AG04450 (cell line): Measurements from ENCODE around the gene IQCF2. TPM values are rescaled to one million over a fixed set of nuclear protein-coding genes. Genes with fewer than 3 reads are reported as not detected.

Experiments
- CTCF ChIA-PET: fragments of 300-600, 350-600 bp; formaldehyde crosslinking; extraction: SDS; loops from one replicate; lab custom pipeline; 2022; ENCODE audit warnings: antibody characterized with exemption, inconsistent platforms; lab: Charles Lee
- POLR2A ChIA-PET: fragments of 350-600 bp; formaldehyde crosslinking; extraction: SDS; loops from one replicate; lab custom pipeline; 2021; ENCODE audit warnings: antibody characterized with exemption, inconsistent platforms; lab: Yijun Ruan, JAX
- DNase-seq: peaks from one replicate; pipeline ENCODE4 v3.0.0-alpha.2; 2011; ENCODE audit warnings: low read depth, low spot score
- H3K27ac ChIP-seq: one replicate; pipeline ENCODE4 v1.5.1; 2012; ENCODE audit warnings: low read depth, low read length, control low read depth
- H3K27me3 ChIP-seq: one replicate; pipeline ENCODE4 v1.6.0; 2012; ENCODE audit warnings: low read length; ENCODE audit not compliant: control insufficient read depth, insufficient read depth
- H3K4me3 ChIP-seq: 2 replicates; pipeline ENCODE4 v1.5.1; 2011; ENCODE audit warnings: mild to moderate bottlenecking, low read depth, low read length, control low read depth
- H3K9me3 ChIP-seq: 2 replicates; pipeline ENCODE4 v1.5.1; 2012; ENCODE audit warnings: low read length; ENCODE audit not compliant: control insufficient read depth, insufficient read depth
- polyA plus RNA-seq: library from polyadenylated mRNA; depleted of rRNA; stranded (reverse); fragments of >200 nt; gene quantifications from 2 replicates; pipeline ENCODE4 v1.2.3, GENCODE V29; 2011
- TF ChIP-seq, protein P1 (sequence below): IDR thresholded peaks from 2 replicates; pipeline ENCODE4 v1.5.1; 2011; ENCODE audit warnings: low read depth, low read length, control low read depth, inconsistent platforms

IQCF2 gene
- polyA plus RNA-seq, 1 experiment, result not detected

DNA sequence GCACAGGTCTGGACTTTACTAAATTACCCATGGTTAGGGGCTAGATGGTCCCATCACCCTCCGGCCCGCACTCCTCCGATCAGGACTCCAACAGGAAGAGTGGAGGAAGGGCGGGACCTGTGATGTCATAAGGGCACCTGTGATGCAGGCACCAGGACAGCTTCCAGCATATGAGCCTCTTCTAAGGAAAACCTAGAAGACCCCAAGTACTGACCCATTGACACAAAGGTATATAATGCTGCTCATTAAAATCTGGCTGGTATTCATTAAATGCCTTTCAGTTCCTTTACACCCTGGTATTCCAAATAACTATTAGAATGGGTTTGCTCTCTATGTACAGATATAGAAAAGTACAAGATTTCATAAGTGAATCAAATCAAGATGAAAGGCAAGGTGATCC lies 14.1 kb downstream of the IQCF2 start, which contains the start of gene IQCF5:
Gene IQCF5, minus strand, starts transcription at position 101 of the 400 bp plus-strand sequence. Its CDS starts 70 bp downstream, at position 31.
- DNase-seq, result no peak
- no peaks in the 10 kb centered on the region for H3K9me3 ChIP-seq
- CTCF ChIA-PET, result no interaction called here

DNA sequence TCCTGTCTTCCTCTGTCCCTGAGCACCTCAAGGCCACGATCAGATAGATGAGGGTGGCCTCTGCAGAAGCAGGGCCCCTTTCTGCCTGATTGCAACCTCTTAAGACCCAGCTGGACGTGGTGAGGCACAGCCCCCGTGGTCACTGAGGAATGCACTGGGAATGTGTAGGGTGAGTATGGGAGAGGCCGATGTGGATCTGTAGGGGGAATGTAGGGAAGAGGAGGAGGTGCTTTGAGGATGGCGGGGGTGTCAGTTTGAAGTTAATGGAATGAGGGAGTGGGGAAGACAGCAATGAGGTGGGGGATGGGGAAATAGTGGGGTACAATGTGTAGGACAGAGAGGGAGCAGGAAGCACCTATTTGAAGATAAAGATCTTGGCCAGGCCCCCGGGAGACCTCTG lies 14.8 kb downstream of the IQCF2 start:
- CTCF ChIA-PET, result no interaction called here
- DNase-seq, result no peak

More for the DNA sequence above, 14.1 kb downstream of the IQCF2 start, which contains the start of gene IQCF5:
- H3K27ac ChIP-seq, result no peak within 1 kb of the TSS
- TF ChIP-seq, protein P1, sequence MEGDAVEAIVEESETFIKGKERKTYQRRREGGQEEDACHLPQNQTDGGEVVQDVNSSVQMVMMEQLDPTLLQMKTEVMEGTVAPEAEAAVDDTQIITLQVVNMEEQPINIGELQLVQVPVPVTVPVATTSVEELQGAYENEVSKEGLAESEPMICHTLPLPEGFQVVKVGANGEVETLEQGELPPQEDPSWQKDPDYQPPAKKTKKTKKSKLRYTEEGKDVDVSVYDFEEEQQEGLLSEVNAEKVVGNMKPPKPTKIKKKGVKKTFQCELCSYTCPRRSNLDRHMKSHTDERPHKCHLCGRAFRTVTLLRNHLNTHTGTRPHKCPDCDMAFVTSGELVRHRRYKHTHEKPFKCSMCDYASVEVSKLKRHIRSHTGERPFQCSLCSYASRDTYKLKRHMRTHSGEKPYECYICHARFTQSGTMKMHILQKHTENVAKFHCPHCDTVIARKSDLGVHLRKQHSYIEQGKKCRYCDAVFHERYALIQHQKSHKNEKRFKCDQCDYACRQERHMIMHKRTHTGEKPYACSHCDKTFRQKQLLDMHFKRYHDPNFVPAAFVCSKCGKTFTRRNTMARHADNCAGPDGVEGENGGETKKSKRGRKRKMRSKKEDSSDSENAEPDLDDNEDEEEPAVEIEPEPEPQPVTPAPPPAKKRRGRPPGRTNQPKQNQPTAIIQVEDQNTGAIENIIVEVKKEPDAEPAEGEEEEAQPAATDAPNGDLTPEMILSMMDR, result no peak
- POLR2A ChIA-PET, result no interaction called here
- no peak within 1 kb of the TSS for H3K4me3 ChIP-seq
- peaks cover 5% of the 10 kb centered on the region for H3K27me3 ChIP-seq

DNA sequence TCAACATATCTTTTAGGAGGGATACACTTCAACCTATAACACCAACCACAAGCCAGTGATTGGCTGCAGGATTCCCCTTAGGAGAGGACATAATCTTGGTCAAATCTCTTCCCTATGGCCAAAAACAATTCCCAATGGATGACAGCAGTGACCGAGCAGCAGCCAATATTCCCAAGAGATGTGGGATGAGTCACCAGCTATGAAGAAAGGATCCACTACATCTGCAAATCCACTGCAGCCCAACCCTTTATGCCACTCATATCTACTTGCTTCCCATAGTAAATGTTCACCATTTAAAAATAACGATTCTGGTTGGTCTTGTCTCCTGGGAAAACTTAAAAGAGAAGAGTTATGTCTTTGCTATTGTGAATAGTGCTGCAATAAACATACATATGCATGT lies 18.5 kb downstream of the IQCF2 start:
- Histone ChIP-seq H3K4me3 (no peak overlapping the region), H3K27me3 (peaks cover 5% of the 10 kb centered on the region), H3K9me3 (no peaks in the 10 kb centered on the region), H3K27ac (no peak overlapping the region)
- TF ChIP-seq, protein P1, result no peak
- POLR2A ChIA-PET, result no interaction called here
- no peak for DNase-seq
- CTCF ChIA-PET, result no interaction called here

More for the DNA sequence above, 14.8 kb downstream of the IQCF2 start:
- TF ChIP-seq, protein P1, result no peak
- H3K27ac ChIP-seq, result no peak overlapping the region
- H3K27me3 ChIP-seq, result peaks cover 5% of the 10 kb centered on the region
- H3K9me3 ChIP-seq, result no peaks in the 10 kb centered on the region
- no peak overlapping the region for H3K4me3 ChIP-seq
- POLR2A ChIA-PET, result no interaction called here

DNA sequence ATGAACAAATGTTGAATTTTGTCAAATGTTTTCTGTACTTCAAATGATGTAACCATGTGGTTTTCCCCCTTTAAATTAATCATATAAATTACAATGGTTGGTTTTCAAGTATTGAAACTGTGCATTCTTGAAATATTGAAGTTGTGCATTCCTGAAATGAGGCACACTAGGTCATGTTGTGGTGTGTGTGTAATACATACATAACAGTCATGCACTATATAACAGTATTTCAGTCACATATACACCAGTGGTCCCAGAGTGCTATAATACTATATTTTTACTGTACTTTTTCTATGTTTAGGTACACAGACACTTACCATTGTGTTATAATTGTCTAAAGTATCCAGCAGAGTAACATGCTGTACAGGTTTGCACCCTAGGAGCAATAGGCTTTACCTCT lies 25.0 kb downstream of the IQCF2 start:
- CTCF ChIA-PET, result no interaction called here
- POLR2A ChIA-PET, result no interaction called here

DNA sequence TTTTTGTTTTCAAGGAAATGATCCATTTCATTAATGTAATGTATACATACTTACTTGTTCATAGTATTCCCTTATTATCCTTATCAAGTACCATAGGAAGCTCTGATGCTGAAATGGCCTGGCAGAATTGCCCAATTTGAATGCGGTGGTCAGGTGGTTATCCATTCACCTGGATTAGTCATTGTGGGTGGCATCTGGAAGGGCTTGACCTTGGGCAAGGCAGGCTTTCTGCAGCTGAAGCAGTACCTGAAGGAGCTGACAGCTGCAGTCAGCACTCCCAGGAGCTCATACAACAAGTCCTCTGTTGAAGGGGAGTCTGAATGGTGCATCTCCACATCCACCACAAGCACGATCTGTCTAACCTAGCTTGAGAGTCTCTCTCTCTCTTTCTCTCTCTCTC lies 26.2 kb downstream of the IQCF2 start:
- Histone ChIP-seq H3K9me3 (no peaks in the 10 kb centered on the region), H3K27ac (no peak overlapping the region), H3K4me3 (no peak overlapping the region), H3K27me3 (no peaks in the 10 kb centered on the region)
- CTCF ChIA-PET, result interaction anchor here (0.7 kb wide), 1 partner anchor 86 kb away, joined by 3 read pairs; the partner anchor contains the start of gene ABHD14B
- POLR2A ChIA-PET, result no interaction called here
- DNase-seq, result no peak
- TF ChIP-seq, protein P1, result no peak

More for the DNA sequence above, 25.0 kb downstream of the IQCF2 start:
- H3K4me3 ChIP-seq, result no peak overlapping the region
- DNase-seq, result no peak
- no peaks in the 10 kb centered on the region for H3K9me3 ChIP-seq
- H3K27ac ChIP-seq, result no peak overlapping the region
- no peaks in the 10 kb centered on the region for H3K27me3 ChIP-seq
- TF ChIP-seq, protein P1, result no peak
